ENCODE results near the gene FILIP1L. TPM values are rescaled to one million over a fixed set of nuclear protein-coding genes. Genes with fewer than 3 reads are reported as not detected.

FILIP1L gene
- polyA plus RNA-seq, 3 donors = 0.13 to 0.40 (median 0.25) TPM

DNA sequence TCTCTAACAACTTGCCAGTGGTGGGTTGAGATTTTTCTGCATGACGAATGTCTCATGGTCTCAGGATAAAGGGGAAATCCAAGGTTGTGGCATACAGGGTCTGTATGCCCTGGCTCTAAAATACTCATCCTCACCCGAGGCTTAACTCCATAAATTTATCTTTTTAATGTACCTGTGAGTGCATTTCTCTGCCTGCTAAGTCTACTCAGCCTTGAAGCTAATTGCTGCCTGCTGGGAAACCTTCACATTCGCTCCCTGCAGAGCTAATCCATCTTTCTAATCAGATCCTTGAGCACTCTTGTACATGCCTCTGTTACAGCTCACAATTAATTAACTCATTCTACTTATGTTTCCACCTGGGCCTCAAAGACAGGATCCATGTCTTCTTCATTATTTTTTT lies 202.9 kb downstream of the FILIP1L start:
- Histone ChIP-seq H3K27ac (ENCODE audit: low read depth in 1 of 2, low read length in 2 of 2) (no peak overlapping the region), H3K9me3 (replicated peaks in 1 of 2; ENCODE audit: control insufficient read depth in 1 of 2, insufficient read depth in 1 of 2, low read length in 2 of 2) (no peaks in the 10 kb centered on the region), H3K27me3 (ENCODE audit: control insufficient read depth in 2 of 2, insufficient read depth in 2 of 2, low read length in 2 of 2) (no peaks in the 10 kb centered on the region), H4K20me1 (ENCODE audit: insufficient read depth, low read length) (no peaks in the 10 kb centered on the region), H3K9ac (ENCODE audit: insufficient read depth, low read length, poor library complexity, severe bottlenecking) (no peak overlapping the region), H2AFZ (ENCODE audit: insufficient read depth, low read depth, low read length, poor library complexity, severe bottlenecking) (no peak overlapping the region), H3K79me2 (ENCODE audit: insufficient read depth, low read length) (no peaks in the 10 kb centered on the region), H3K4me2 (replicated peaks; ENCODE audit: extremely low read depth, low read length, poor library complexity, severe bottlenecking) (no peak overlapping the region), H3K4me3 (replicated peaks in 1 of 3; ENCODE audit: low read depth in 2 of 3, low read length in 3 of 3) (no peak overlapping the region), H3K4me1 (ENCODE audit: control insufficient read depth in 1 of 2, insufficient read depth in 2 of 2, low read length in 2 of 2) (no peaks in the 10 kb centered on the region), H3K36me3 (replicated peaks in 1 of 2; ENCODE audit: control insufficient read depth in 1 of 2, insufficient read depth in 2 of 2, low read length in 2 of 2) (no peaks in the 10 kb centered on the region)
- H3K4me3 Mint-ChIP-seq = no peak overlapping the region
- no peak for DNase-seq
- H3K27me3 Mint-ChIP-seq (ENCODE audit: low read depth in 3 of 3) = no peaks in the 10 kb centered on the region
- H3K4me1 Mint-ChIP-seq = peaks cover 6% of the 10 kb centered on the region
- H3K36me3 Mint-ChIP-seq = no peaks in the 10 kb centered on the region
- intact Hi-C loops (cut with micrococcal nuclease) = no loop called here
- H3K27ac Mint-ChIP-seq = no peak overlapping the region
- no peak for TF ChIP-seq CTCF (IDR thresholded peaks at IDR 0.05)
- peaks cover 0 to 3% (median 0%) of the 10 kb centered on the region in 7 donors for H3K9me3 Mint-ChIP-seq
- WGBS (ENCODE audit: insufficient coverage) = 81% methylated on average over 2 of the region's 3 CpGs

- WGBS (ENCODE audit: insufficient coverage) = no CpG with 5 or more reads among the region's 4 CpGs
- Histone ChIP-seq H3K9me3 (replicated peaks in 1 of 2; ENCODE audit: control insufficient read depth in 1 of 2, insufficient read depth in 1 of 2, low read length in 2 of 2) (no peaks in the 10 kb centered on the region), H3K36me3 (replicated peaks in 1 of 2; ENCODE audit: control insufficient read depth in 1 of 2, insufficient read depth in 2 of 2, low read length in 2 of 2) (no peaks in the 10 kb centered on the region), H3K79me2 (ENCODE audit: insufficient read depth, low read length) (no peaks in the 10 kb centered on the region), H3K27ac (ENCODE audit: low read depth in 1 of 2, low read length in 2 of 2) (no peak overlapping the region), H3K27me3 (ENCODE audit: control insufficient read depth in 2 of 2, insufficient read depth in 2 of 2, low read length in 2 of 2) (no peaks in the 10 kb centered on the region), H3K4me1 (ENCODE audit: control insufficient read depth in 1 of 2, insufficient read depth in 2 of 2, low read length in 2 of 2) (no peaks in the 10 kb centered on the region), H2AFZ (ENCODE audit: insufficient read depth, low read depth, low read length, poor library complexity, severe bottlenecking) (no peak overlapping the region), H3K4me3 (replicated peaks in 1 of 3; ENCODE audit: low read depth in 2 of 3, low read length in 3 of 3) (no peak overlapping the region), H3K9ac (ENCODE audit: insufficient read depth, low read length, poor library complexity, severe bottlenecking) (no peak overlapping the region), H4K20me1 (ENCODE audit: insufficient read depth, low read length) (no peaks in the 10 kb centered on the region), H3K4me2 (replicated peaks; ENCODE audit: extremely low read depth, low read length, poor library complexity, severe bottlenecking) (no peak overlapping the region)
- H3K27me3 Mint-ChIP-seq (ENCODE audit: low read depth in 3 of 3) = peaks cover 0 to 2% (median 0%) of the 10 kb centered on the region in 3 donors
- intact Hi-C loops (cut with micrococcal nuclease) = no loop called here
- no peak overlapping the region for H3K27ac Mint-ChIP-seq
- no peaks in the 10 kb centered on the region for H3K36me3 Mint-ChIP-seq
- no peak for DNase-seq
- TF ChIP-seq CTCF (IDR thresholded peaks at IDR 0.05) = no peak
- H3K4me3 Mint-ChIP-seq = no peak overlapping the region
- peaks cover 6% of the 10 kb centered on the region for H3K4me1 Mint-ChIP-seq
- peaks cover 0 to 3% (median 0%) of the 10 kb centered on the region in 7 donors for H3K9me3 Mint-ChIP-seq
These were observed 203.5 kb downstream of the FILIP1L start for GRCh38 chr3:99910752-99911290.

Measured in CD14-positive monocyte (primary cell).